NCI-H1092 (cell line): ENCODE results near the gene CLRN3.

ENCODE experiments used
- DNase-seq: peaks from one replicate; lab custom pipeline; 2025; lab: John Stamatoyannopoulos, UW

The CLRN3 gene

GRCh38 chr10:127892743-127893142, at the start of gene CLRN3:
TSS of gene CLRN3 (minus strand) at chr10:127892941. CDS start at chr10:127892784, 157 bp downstream.
- no peak for DNase-seq

GRCh38 chr10:127940866-127941640, 48.3 kb upstream of the CLRN3 start:
- no peak for DNase-seq

- no peak for DNase-seq
Measured at GRCh38 chr10:127939786-127940330, 47.1 kb upstream of the CLRN3 start.

GRCh38 chr10:127937915-127938463, 45.2 kb upstream of the CLRN3 start:
- DNase-seq = no peak

GRCh38 chr10:127937069-127937468, 44.3 kb upstream of the CLRN3 start:
- DNase-seq = no peak

GRCh38 chr10:127935071-127935561, 42.4 kb upstream of the CLRN3 start:
- no peak for DNase-seq

- no peak for DNase-seq
Measured at GRCh38 chr10:127934383-127934782, 41.6 kb upstream of the CLRN3 start.

- DNase-seq = no peak
Measured at GRCh38 chr10:127933271-127933670, 40.5 kb upstream of the CLRN3 start.

- DNase-seq = no peak
Measured at GRCh38 chr10:127932521-127933270, 40.0 kb upstream of the CLRN3 start.

- no peak for DNase-seq
Measured at GRCh38 chr10:127928021-127928806, 35.5 kb upstream of the CLRN3 start.

GRCh38 chr10:127926455-127926854, 33.7 kb upstream of the CLRN3 start:
- no peak for DNase-seq

GRCh38 chr10:127925471-127926207, 32.9 kb upstream of the CLRN3 start:
- no peak for DNase-seq

- no peak for DNase-seq
Measured at GRCh38 chr10:127923646-127924045, 30.9 kb upstream of the CLRN3 start.

GRCh38 chr10:127922675-127923366, 30.1 kb upstream of the CLRN3 start:
- DNase-seq = no peak

GRCh38 chr10:127922206-127922605, 29.5 kb upstream of the CLRN3 start:
- no peak for DNase-seq

- no peak for DNase-seq
Measured at GRCh38 chr10:127921753-127922145, 29.0 kb upstream of the CLRN3 start.

GRCh38 chr10:127921075-127921752, 28.5 kb upstream of the CLRN3 start:
- no peak for DNase-seq

GRCh38 chr10:127920306-127921074, 27.7 kb upstream of the CLRN3 start:
- no peak for DNase-seq
